Upper lobe of right lung (tissue), 1 donor: ENCODE results near the gene FBRSL1. TPM values are rescaled to one million over a fixed set of nuclear protein-coding genes. Genes with fewer than 3 reads are reported as not detected.

Source experiments
- ATAC-seq: fragments of 200-7000 bp; cut with Tn5 transposase; one replicate; pipeline ENCODE4 v1.9.1; 2020; ENCODE audit warnings: mild to moderate bottlenecking, moderate library complexity
- DNase-seq: peaks from one replicate; pipeline ENCODE4 v3.0.0-alpha.2; 2020
- H3K27ac ChIP-seq: fragments of 200-600 bp; one replicate; pipeline ENCODE4 v1.8.0; 2022
- H3K27me3 ChIP-seq: fragments of 200-600 bp; one replicate; pipeline ENCODE4 v1.8.0; 2022; ENCODE audit warnings: mild to moderate bottlenecking
- H3K36me3 ChIP-seq: fragments of 200-600 bp; one replicate; pipeline ENCODE4 v1.8.0; 2022
- H3K4me1 ChIP-seq: fragments of 200-600 bp; one replicate; pipeline ENCODE4 v1.8.0; 2022
- H3K4me3 ChIP-seq: fragments of 200-600 bp; one replicate; pipeline ENCODE4 v1.8.0; 2022; ENCODE audit warnings: mild to moderate bottlenecking
- H3K9me3 ChIP-seq: fragments of 200-600 bp; one replicate; pipeline ENCODE4 v1.8.0; 2022
- CTCF ChIP-seq: fragments of 200-600 bp; IDR thresholded peaks from one replicate; pipeline ENCODE4 v1.8.0; 2022; ENCODE audit warnings: antibody characterized with exemption
- intact Hi-C: fragments of 100-400 bp; cut with DNase I; formaldehyde crosslinking; loops from one replicate; pipeline ENCODE4 v1.11.0; 2022
- total RNA-seq: library from RNA; stranded (reverse); fragmentation: NEBNext Ultra II Directional; extraction: Animal tissue kit (Norgen Biotek cat#: 25700); gene quantifications from one replicate; pipeline ENCODE4 v1.2.1, GENCODE V29; 2021
- donor health status: DM: no; HTN: yes; CAD: no; lungs with severe emphysema.

Gene FBRSL1
- total RNA-seq, 1 donor from 2014 or later, result 49.5 TPM

- H3K4me1 ChIP-seq, result peaks cover 47% of the 10 kb centered on the region
Observed at GRCh38 chr12:132496358-132496669, 6.4 kb downstream of the FBRSL1 start.

GRCh38 chr12:132496710-132497109, 6.8 kb downstream of the FBRSL1 start:
- DNase-seq (no peak), ATAC-seq (no peak)
- H3K4me3 ChIP-seq, result no peak overlapping the region
- TF ChIP-seq CTCF, result no peak
- H3K36me3 ChIP-seq, result no peaks in the 10 kb centered on the region
- H3K4me1 ChIP-seq, result peaks cover 43% of the 10 kb centered on the region
- H3K27ac ChIP-seq, result no peak overlapping the region
- no peaks in the 10 kb centered on the region for H3K27me3 ChIP-seq
- no peaks in the 10 kb centered on the region for H3K9me3 ChIP-seq
- intact Hi-C loops, result no loop called here

More at GRCh38 chr12:132496358-132496669, 6.4 kb downstream of the FBRSL1 start:
- H3K36me3 ChIP-seq, result no peaks in the 10 kb centered on the region
- intact Hi-C loops, result no loop called here
- H3K9me3 ChIP-seq, result no peaks in the 10 kb centered on the region
- TF ChIP-seq CTCF, result no peak
- ATAC-seq, result no peak
- H3K27ac ChIP-seq, result no peak overlapping the region
- H3K4me3 ChIP-seq, result no peak overlapping the region
- no peak for DNase-seq
- no peaks in the 10 kb centered on the region for H3K27me3 ChIP-seq

GRCh38 chr12:132497514-132498405, 7.8 kb downstream of the FBRSL1 start:
- Histone ChIP-seq H3K4me3 (no peak overlapping the region), H3K4me1 (peaks cover 32% of the 10 kb centered on the region), H3K27me3 (no peaks in the 10 kb centered on the region), H3K36me3 (no peaks in the 10 kb centered on the region), H3K27ac (no peak overlapping the region), H3K9me3 (no peaks in the 10 kb centered on the region)
- no peak for DNase-seq
- TF ChIP-seq CTCF, result no peak
- intact Hi-C loops, result no loop called here
- ATAC-seq, result no peak

GRCh38 chr12:132498931-132499330, 9.0 kb downstream of the FBRSL1 start:
- H3K9me3 ChIP-seq, result no peaks in the 10 kb centered on the region
- no peak for ATAC-seq
- peaks cover 29% of the 10 kb centered on the region for H3K4me1 ChIP-seq
- H3K36me3 ChIP-seq, result no peaks in the 10 kb centered on the region
- no peak for DNase-seq
- no peak overlapping the region for H3K4me3 ChIP-seq
- no peak for TF ChIP-seq CTCF
- no peaks in the 10 kb centered on the region for H3K27me3 ChIP-seq
- no peak overlapping the region for H3K27ac ChIP-seq
- intact Hi-C loops, result no loop called here

GRCh38 chr12:132500142-132500855, 10.3 kb downstream of the FBRSL1 start:
- H3K4me3 ChIP-seq, result no peak overlapping the region
- no peak overlapping the region for H3K27ac ChIP-seq
- no peak for TF ChIP-seq CTCF
- intact Hi-C loops, result no loop called here
- H3K9me3 ChIP-seq, result no peaks in the 10 kb centered on the region
- no peaks in the 10 kb centered on the region for H3K36me3 ChIP-seq
- peaks cover 29% of the 10 kb centered on the region for H3K4me1 ChIP-seq
- no peak for ATAC-seq
- no peaks in the 10 kb centered on the region for H3K27me3 ChIP-seq
- DNase-seq, result no peak
